H1 (cell line): Measurements from ENCODE around the gene NOS3. TPM values are rescaled to one million over a fixed set of nuclear protein-coding genes. Genes with fewer than 3 reads are reported as not detected.

Experiments used
- CBX8 ChIP-seq: fragments of 300-800, 300-1000 bp; sonication (generic); IDR thresholded peaks from 2 replicates; pipeline ENCODE4 v1.7.1; 2016; ENCODE audit warnings: low read depth, low read length, borderline replicate concordance
- E2F6 ChIP-seq: IDR thresholded peaks from 2 replicates; pipeline ENCODE4 v1.6.1; 2012; ENCODE audit warnings: inconsistent platforms
- EP300 ChIP-seq, 2 experiments: IDR thresholded peaks; 1 replicate in 1 of 2; 2 replicates in 1 of 2; pipeline ENCODE4 v1.6.1; 2011 to 2012; ENCODE audit warnings: low read depth in 2 of 2, low read length in 2 of 2, mild to moderate bottlenecking in 2 of 2, borderline replicate concordance in 1 of 2, inconsistent platforms in 1 of 2, moderate library complexity in 1 of 2
- EZH2 ChIP-seq: fragments of 200-600 bp; sonication (generic); IDR thresholded peaks from 2 replicates; pipeline ENCODE4 v1.7.1; 2012; ENCODE audit warnings: low read depth, mild to moderate bottlenecking, moderate library complexity, low read length, inconsistent platforms; ENCODE audit not compliant: severe bottlenecking
- FOSL1 ChIP-seq: IDR thresholded peaks from 2 replicates; pipeline ENCODE4 v1.6.1; 2011; ENCODE audit warnings: mild to moderate bottlenecking, low read depth, low read length, moderate library complexity; ENCODE audit not compliant: insufficient read depth
- GABPA ChIP-seq: IDR thresholded peaks from 2 replicates; pipeline ENCODE4 v1.6.1; 2011; ENCODE audit warnings: mild to moderate bottlenecking, low read length, moderate library complexity, borderline replicate concordance; ENCODE audit not compliant: insufficient read depth
- GTF2F1 ChIP-seq: IDR thresholded peaks from 2 replicates; pipeline ENCODE4 v1.6.1; 2012; ENCODE audit warnings: low read depth, low read length, improper control_type of control experiment, borderline replicate concordance
- JUN ChIP-seq: IDR thresholded peaks from 2 replicates; pipeline ENCODE4 v1.6.1; 2011; ENCODE audit warnings: low read depth, mild to moderate bottlenecking, improper control_type of control experiment, low read length
- JUND ChIP-seq: IDR thresholded peaks from 2 replicates; pipeline ENCODE4 v1.6.1; 2011; ENCODE audit warnings: mild to moderate bottlenecking, improper control_type of control experiment, low read length
- KDM4A ChIP-seq: IDR thresholded peaks from one replicate; pipeline ENCODE4 v1.7.1; 2012; ENCODE audit warnings: low read depth, mild to moderate bottlenecking, moderate library complexity, low read length, inconsistent platforms; ENCODE audit not compliant: severe bottlenecking
- NRF1 ChIP-seq: IDR thresholded peaks from 2 replicates; pipeline ENCODE4 v1.6.1; 2011; ENCODE audit warnings: mild to moderate bottlenecking, low read depth, low read length, improper control_type of control experiment
- PHF8 ChIP-seq: fragments of 200-600 bp; sonication (generic); conservative IDR thresholded peaks from 2 replicates; pipeline ENCODE4 v1.7.1; 2012; ENCODE audit warnings: low read depth, mild to moderate bottlenecking, inconsistent platforms, low read length, moderate library complexity
- RFX5 ChIP-seq: IDR thresholded peaks from 2 replicates; pipeline ENCODE4 v1.6.1; 2011; ENCODE audit warnings: low read depth, low read length, improper control_type of control experiment, borderline replicate concordance
- RNF2 ChIP-seq: fragments of 200-900, 300-1000 bp; sonication (generic); IDR thresholded peaks from 2 replicates; pipeline ENCODE4 v1.7.1; 2016; ENCODE audit warnings: borderline replicate concordance, low read depth, mild to moderate bottlenecking, antibody characterized with exemption, low read length; ENCODE audit not compliant: poor library complexity, severe bottlenecking; ENCODE audit errors: missing control alignments
- SAP30 ChIP-seq: fragments of 300-600 bp; sonication (generic); IDR thresholded peaks from 2 replicates; pipeline ENCODE4 v1.7.1; 2012; ENCODE audit warnings: low read length, moderate library complexity, mild to moderate bottlenecking, inconsistent platforms; ENCODE audit not compliant: insufficient read depth, insufficient replicate concordance
- SIX5 ChIP-seq: IDR thresholded peaks from 2 replicates; pipeline ENCODE4 v1.6.1; 2011; ENCODE audit warnings: mild to moderate bottlenecking, low read depth, low read length
- SUZ12 ChIP-seq: fragments of 200-600 bp; sonication (generic); IDR thresholded peaks from 2 replicates; pipeline ENCODE4 v1.6.1; 2012; ENCODE audit warnings: mild to moderate bottlenecking, inconsistent platforms, low read length, moderate library complexity, mixed read lengths
- TAF7 ChIP-seq: optimal IDR thresholded peaks from 2 replicates; pipeline ENCODE3; 2011; ENCODE audit warnings: low read depth, mild to moderate bottlenecking, inconsistent platforms, low read length, moderate library complexity, borderline replicate concordance
- TBP ChIP-seq: IDR thresholded peaks from 2 replicates; pipeline ENCODE4 v1.6.1; 2011; ENCODE audit warnings: low read depth, low read length, improper control_type of control experiment
- YY1 ChIP-seq: IDR thresholded peaks from 2 replicates; pipeline ENCODE4 v1.6.1; 2011; ENCODE audit warnings: low read depth, mild to moderate bottlenecking, low read length
- ZNF274 ChIP-seq: IDR thresholded peaks from 2 replicates; pipeline ENCODE4 v1.7.0; 2012; ENCODE audit warnings: low read length, borderline replicate concordance; ENCODE audit errors: extremely low read depth
- polyA plus RNA-seq, 7 experiments: library from polyadenylated mRNA; depleted of rRNA in 3 of 7; stranded (reverse) in 5 of 7; unstranded in 2 of 7; fragments of >200 nt in 5 of 7; fragments of 200-250 nt in 2 of 7; gene quantifications; 1 replicate in 5 of 7; 2 replicates in 1 of 7; 4 replicates in 1 of 7; pipeline versions ENCODE4 v1.2.1 to v1.2.3, GENCODE V29; 2011 to 2013; ENCODE audit warnings: missing spikeins in 2 of 7, mixed read lengths in 2 of 7
- total RNA-seq: library from RNA; stranded (reverse); fragmentation: NEBNext Ultra II Directional; extraction: Animal tissue kit (Norgen Biotek cat#: 25700); gene quantifications from 2 replicates; pipeline ENCODE4 v1.2.1, GENCODE V29; 2021
- TF ChIP-seq, protein P1 (sequence below): IDR thresholded peaks from 2 replicates; pipeline ENCODE4 v1.6.1; 2012; ENCODE audit warnings: inconsistent platforms

NOS3 gene
- total and polyA plus RNA-seq, 2 of the 8 experiments (the other 6 are each of a cell fraction or from before 2014, with no cell fraction given) = 4.4 to 16.2 TPM

- TF ChIP-seq, protein P1, sequence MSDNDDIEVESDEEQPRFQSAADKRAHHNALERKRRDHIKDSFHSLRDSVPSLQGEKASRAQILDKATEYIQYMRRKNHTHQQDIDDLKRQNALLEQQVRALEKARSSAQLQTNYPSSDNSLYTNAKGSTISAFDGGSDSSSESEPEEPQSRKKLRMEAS = 0 out of 2 replicates have a peak, but pooled peaks have one; percentile 13
- no peak for TF ChIP-seq JUND
- no peak for TF ChIP-seq FOSL1
- no peak for TF ChIP-seq EP300 (IDR thresholded peaks at IDR 0.05; ENCODE audit: borderline replicate concordance in 1 of 2, low read depth in 2 of 2, low read length in 2 of 2)
- TF ChIP-seq E2F6 = no peak
- TF ChIP-seq CBX8 = no peak
- TF ChIP-seq GABPA = no peak
- no peak for TF ChIP-seq SUZ12
- no peak for TF ChIP-seq KDM4A
- TF ChIP-seq EZH2 = peak; percentile 34
- TF ChIP-seq RFX5 = no peak
- TF ChIP-seq SAP30 = no peak
- TF ChIP-seq PHF8 = 0 out of 2 replicates have a peak, but pooled peaks have one; percentile 37
- no peak for TF ChIP-seq NRF1
- TF ChIP-seq TBP = 0 out of 2 replicates have a peak, but pooled peaks have one; percentile 4
- peak; percentile 65 for TF ChIP-seq YY1
- no peak for TF ChIP-seq ZNF274
- no peak for TF ChIP-seq GTF2F1
- peak; percentile 94 for TF ChIP-seq SIX5
- peak; percentile 5 for TF ChIP-seq RNF2
- TF ChIP-seq TAF7 = no peak
- no peak for TF ChIP-seq JUN
Observed at GRCh38 chr7:151057989-151058780, 67.4 kb downstream of the NOS3 start (continued).
